GM19328 (cell line): ENCODE results near the gene SAXO1.
A peak's percentile ranks its signal among the peaks of the same experiment; 100 is the strongest.
"Not testable (repeated sequence)": the region's sequence is repeated elsewhere in the genome, so short reads cannot be mapped to it uniquely, and the experiment has no call there.

Experiments
- ATAC-seq: cut with Tn5 transposase; IDR thresholded peaks from one replicate; pipeline ENCODE4 v1.9.1; 2021; ENCODE audit warnings: mild to moderate bottlenecking, moderate library complexity; ENCODE audit not compliant: unreplicated experiment

The SAXO1 gene, protein sequence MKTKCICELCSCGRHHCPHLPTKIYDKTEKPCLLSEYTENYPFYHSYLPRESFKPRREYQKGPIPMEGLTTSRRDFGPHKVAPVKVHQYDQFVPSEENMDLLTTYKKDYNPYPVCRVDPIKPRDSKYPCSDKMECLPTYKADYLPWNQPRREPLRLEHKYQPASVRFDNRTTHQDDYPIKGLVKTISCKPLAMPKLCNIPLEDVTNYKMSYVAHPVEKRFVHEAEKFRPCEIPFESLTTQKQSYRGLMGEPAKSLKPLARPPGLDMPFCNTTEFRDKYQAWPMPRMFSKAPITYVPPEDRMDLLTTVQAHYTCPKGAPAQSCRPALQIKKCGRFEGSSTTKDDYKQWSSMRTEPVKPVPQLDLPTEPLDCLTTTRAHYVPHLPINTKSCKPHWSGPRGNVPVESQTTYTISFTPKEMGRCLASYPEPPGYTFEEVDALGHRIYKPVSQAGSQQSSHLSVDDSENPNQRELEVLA

DNA sequence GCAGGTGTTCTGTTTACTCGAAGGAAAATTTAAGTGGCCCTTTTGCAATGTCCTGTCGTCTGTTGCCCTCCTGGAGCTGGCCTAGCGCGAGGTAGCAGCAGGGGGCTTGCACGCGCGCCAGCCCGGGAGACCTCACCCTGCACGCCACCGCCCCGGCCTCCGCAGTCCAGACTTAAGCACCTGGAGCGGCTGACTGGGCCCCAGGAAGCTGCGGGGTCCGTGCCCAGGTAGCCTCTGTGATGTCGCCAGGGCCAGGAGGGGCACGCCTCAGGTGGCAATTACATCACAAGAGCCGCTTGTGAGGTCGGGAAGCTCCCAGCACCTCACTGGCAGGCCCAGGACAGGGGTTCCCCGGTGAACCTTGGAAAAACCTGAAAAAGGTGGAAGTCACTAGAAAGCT lies at the start of gene SAXO1:
SAXO1 (minus strand) TSS at position 195 of the 400 bp plus-strand sequence. CDS start 301 bp downstream, outside the sequence.
- no peak for ATAC-seq

DNA sequence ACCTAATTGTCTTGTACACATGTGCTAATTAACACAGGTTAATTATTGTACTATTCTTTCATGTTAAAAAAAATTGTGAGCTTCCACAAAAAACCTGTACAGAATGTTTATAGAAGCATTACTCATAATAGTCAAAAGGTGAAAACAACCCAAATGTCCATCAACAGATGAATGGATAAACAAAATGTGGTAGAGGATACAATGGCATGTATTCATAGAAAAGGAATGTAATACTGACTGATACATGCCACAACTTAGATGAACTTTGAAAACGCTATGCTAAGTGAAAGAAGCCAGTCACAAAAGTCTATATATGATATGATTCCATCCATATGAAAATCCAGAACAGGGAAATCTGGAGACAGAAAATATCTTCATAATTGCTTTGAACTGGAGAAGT lies 41.8 kb upstream of the SAXO1 start:
- no peak for ATAC-seq

DNA sequence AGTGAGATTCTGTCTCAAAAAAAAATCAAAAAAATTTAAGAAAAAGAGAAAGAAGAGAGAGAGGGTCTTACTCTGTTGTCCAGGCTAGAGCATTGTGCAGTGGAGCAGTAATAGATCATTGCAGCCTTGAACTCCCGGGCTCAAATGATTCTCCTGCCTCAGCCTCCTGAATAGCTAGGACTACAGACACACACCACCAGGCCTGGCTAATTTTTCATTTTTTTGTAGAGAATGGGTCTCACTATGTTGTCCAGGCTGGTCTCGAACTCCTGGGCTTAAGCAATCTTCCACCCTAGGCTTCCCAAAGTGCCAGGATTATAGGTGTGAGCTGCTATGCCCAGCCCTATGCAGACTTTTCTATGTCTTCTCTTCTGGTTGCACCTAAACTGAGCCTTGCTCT lies 41.2 kb upstream of the SAXO1 start:
- no peak for ATAC-seq

DNA sequence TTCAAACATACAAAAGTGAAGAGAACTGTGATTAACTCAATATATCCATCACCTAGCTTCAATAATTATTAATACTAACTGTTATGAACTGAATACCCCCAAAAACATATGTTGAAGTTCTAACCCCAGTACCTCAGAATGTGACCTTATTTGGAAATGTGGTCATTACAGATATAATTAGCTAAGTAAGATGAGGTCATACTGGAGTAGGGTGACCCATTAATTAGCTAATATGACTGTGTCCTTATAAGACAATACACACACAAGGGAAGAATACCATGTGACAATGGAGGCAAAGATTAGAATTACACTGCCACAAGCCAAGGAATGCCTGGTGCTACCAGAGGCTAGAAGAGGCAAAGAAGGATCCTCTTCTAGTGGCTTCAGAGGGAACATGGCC lies 24.0 kb upstream of the SAXO1 start:
- ATAC-seq: no peak

DNA sequence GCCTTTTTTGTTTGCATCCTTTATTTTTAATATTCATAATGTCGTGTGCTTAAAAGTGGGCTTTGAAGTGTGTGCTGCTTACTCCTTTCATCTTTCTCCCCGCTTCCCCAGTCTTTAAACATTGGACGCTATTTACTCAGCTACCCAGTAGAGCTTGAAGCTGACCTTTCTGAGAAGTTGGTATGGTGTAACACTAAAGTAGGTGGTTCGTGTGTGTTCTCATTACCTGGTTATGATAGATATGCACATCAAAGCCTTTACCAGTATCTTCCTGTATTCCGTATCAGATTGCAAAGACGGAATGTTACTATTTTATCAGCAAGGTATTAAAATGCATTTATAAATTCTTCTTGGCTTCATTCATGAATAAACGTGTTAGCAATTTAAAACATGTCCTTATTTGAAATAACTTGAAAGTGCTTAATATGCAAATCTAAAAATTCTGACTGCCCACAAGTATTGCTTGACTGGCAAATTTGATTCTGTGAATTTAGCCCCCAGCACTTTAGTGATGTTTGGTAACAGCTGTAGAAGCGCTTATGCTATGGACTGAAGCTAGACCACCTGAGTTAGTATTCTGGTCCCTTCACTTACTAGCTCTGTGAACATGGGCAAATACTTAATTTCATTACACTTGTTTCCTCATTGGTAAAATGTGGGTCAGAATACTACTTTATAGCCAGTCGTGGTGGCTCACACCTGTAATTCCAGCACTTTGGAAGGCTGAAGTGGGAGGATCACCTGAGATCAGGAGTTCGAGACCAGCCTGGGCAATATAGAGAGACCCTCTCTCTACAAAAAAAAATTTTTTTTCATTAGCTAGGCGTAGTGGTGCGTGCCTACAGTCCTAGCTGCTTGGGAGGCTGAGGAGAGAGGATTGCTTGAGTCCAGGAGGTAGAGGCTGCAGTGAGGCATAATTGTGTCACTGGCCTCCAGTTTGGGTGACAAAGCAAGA lies 17.9 kb upstream of the SAXO1 start:
- ATAC-seq: no peak

DNA sequence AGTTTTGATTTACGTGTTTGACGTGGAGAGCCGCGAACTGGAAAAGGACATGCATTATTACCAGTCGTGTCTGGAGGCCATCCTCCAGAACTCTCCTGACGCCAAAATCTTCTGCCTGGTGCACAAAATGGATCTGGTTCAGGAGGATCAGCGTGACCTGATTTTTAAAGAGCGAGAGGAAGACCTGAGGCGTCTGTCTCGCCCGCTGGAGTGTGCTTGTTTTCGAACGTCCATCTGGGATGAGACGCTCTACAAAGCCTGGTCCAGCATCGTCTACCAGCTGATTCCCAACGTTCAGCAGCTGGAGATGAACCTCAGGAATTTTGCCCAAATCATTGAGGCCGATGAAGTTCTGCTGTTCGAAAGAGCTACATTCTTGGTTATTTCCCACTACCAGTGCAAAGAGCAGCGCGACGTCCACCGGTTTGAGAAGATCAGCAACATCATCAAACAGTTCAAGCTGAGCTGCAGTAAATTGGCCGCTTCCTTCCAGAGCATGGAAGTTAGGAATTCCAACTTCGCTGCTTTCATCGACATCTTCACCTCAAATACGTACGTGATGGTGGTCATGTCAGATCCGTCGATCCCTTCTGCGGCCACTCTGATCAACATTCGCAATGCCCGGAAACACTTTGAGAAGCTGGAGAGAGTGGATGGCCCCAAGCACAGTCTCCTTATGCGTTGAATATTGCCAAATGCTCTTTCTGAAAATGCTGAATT lies 17.1 kb upstream of the SAXO1 start:
- ATAC-seq: no peak

DNA sequence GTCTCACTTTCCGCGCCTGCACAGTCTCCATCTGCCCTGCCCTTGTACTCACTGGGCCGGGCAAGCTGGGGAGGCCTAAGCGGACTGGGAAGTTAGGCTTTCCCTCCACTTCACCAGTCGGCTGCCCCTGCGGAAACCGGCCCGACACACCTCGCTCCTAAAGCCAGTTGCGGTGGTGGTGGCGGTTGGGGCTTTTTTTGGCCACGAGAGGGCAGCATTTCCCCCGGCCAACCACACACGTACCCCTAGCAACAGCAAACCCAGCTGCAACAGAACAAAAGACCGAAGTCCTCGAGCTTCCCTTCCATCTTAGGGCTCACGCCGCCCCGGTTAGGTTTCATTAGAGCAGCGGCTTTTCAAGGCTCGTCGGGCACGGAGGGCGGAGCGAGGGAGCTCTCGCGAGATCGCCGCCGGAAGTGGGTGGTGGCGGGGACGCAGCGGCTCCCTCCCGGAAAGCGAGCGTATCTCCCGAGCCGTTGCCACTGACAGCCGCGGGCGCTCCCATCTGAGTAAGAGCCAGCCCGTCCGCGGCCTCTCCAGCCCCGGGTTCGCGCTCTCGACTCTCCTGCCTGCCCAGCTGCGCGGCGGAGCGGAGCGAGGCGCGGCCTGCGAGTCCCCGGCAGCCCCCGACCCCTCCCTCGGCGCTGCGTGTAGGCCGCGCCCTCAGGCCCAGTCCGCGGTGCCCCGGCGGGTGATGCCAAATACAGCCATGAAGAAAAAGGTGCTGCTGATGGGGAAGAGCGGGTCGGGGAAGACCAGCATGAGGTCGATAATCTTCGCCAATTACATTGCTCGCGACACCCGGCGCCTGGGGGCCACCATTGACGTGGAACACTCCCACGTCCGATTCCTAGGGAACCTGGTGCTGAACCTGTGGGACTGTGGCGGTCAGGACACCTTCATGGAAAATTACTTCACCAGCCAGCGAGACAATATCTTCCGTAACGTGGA lies 16.2 kb upstream of the SAXO1 start, which contains the start of gene RRAGA:
RRAGA (plus strand) TSS at position 462 of the 951 bp plus-strand sequence; CDS start at position 695, 233 bp downstream.
- peak; percentile 81 for ATAC-seq

DNA sequence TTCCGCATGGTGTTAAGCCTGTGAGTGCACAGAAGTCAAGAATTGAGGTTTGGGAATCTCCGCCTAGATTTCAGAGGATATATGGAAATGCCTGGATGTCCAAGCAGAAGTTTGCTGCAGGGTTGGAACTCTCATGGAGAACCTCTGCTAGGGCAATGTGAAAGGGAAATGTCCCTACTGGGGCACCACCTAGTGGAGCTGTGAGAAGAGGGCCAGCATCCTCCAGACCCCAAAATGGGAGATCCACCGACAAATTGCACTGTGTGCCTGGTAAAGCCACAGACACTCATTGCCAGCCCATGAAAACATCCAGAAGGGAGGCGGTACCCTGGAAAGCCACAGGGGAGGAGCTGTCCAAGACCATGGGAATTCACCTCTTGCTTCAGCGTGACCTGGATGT lies 3.6 kb upstream of the SAXO1 start:
- no peak for ATAC-seq

DNA sequence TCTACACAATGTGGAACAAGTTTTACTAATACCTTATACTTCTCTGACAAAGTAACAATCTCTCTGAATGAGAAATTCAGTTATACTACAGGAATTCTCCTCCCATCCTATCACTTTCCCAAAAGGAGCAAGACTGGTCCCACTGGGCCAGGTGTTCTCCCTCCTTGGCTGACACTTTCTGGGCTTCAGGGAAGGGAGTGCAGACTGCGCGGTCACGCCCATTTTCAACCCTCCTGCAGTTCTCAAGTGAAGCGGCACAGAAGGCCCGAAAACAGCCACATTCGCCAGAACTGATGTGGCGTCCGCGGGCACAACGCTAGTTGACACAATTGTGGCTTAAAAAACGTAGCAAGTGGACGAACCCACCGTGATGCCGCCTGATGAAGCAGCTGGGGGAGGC lies 603 bp downstream of the SAXO1 start:
- ATAC-seq: no peak

DNA sequence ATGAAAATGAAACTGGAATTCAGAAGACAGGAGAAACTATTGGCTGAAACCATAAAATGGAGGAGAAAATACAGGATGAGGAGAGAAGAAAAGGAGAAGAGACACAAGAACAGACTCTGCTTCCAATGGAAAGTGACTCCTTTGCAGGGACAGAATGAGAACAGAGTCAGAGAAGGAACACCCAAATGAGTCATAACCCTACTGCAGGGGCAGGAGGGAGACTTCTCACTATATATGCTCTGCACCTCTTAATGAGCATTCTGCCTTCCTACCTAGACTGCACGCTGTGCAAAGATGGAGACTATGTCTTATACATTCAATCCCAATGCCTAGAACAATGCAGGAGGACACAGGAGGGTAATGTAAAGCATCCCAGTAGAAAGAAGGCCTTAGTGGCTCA lies 2.1 kb downstream of the SAXO1 start:
- no peak for ATAC-seq

DNA sequence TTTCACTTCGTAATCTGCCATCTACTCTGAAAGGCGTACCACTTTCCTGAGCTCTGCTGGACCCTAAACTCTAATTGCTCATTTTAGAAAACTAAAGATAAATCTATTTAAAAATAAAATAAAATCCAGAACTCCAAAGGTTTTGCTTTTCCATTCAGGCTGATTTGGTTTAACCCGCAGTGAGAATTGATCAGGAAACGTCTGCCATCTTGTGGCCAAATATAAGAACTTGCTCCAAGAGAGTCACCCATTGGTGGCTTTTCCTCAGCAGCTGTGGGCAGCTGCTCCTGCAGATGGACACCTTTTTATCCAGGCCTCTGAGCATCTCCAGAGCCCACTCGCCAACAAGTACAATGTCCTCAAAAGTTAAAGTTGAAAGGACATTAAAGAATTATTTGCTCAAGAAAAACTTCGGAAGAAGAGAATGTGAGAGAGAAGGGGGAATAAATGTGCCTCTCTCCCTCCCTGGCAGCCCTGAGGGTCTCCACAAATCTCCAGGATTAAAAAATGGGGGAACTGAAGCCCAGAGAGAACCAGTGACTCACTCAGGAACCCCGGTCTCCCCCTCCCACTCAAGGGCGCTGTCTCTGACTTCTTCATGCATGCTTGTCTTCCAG lies 4.1 kb downstream of the SAXO1 start:
- ATAC-seq: no peak

DNA sequence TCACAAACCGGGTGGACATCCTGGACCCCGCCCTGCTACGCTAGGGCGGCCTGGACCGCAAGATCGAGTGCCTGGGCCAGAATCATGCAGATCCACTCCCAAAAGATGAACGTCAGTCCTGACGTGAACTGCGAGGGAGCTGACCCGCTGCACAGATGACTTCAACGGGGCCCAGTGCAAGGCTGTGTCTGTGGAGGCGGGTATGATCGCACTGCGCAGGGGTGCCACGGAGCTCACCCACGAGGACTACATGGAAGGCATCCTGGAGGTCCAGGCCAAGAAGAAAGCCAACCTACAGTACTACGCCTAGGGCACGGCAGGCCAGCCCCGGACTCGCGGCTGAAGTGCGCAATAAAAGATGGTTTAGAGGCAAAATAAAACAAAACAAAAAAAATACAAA lies 5.2 kb downstream of the SAXO1 start:
- ATAC-seq: no peak

DNA sequence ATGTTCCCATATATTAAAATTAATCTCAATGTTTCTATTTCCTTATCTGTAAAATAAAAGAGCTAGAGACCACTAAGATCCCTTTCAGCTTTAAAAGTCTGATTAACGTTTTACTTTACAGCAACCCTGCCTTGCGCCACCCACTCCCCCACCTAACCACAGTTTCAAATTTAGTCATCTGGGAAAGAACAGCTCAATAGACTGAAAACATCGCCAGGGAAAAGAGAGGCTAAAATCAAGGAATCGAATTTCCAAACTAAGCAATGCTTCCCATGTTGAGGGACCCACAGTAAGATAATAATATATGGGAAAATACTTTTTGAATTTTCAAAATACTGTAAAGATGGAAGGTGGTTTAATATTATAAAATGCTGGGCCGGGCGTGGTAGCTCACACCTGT lies 6.6 kb downstream of the SAXO1 start:
- no peak for ATAC-seq

DNA sequence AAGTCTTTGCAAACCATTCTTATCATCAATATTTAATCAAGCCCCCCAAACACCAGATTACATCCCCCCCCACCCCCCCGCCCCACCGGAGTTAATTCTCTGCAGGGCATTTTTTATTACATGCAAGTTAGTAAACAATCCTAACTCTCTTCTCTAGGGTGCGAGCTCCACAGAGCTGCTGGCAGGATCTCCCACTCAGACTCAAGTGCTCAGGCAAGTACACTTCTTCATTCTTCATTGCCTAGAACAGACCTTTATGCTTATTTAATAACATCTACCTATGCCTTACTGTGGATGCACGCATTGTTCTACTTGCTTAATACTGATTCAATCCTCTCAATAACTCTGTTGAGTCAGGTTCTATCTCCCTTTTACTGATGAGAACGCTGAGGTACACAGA lies 9.9 kb downstream of the SAXO1 start:
- no peak for ATAC-seq

DNA sequence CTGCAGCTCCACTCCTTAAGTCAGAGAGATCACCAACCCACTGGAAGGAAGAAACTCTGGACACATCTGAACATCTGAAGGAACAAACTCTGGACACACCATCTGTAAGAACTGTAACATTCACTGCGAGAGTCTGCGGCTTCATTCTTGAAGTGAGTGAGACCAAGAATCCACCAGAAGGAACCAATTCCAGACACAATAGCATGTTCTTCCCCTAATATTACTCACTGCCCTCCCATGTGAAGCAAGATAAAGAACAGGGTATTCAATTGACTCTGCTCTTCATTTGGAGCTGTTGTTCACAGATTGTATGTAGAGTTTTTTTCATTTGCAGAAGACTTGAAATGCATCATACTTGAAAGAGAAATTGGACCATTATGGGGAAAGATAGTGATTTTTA lies 10.8 kb downstream of the SAXO1 start:
- no peak for ATAC-seq

DNA sequence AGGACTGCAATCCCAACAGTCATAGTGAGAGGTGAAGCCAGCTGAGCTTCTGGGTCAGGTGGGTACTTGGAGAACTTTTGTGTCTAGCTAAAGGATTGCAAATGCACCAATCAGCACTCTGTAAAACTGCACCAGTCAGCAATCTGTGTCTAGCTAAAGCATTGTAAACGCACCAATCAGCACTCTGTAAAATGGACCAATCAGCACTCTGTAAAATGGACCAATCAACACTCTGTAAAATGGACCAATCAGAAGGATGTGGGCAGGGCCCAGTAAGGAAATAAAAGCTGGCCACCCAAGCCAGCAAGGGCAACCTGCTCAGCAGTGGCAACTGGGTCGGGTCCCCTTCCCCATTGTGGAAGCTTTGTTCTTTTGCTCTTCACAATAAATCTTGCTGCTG lies 11.4 kb downstream of the SAXO1 start:
- ATAC-seq: not testable (repeated sequence)

DNA sequence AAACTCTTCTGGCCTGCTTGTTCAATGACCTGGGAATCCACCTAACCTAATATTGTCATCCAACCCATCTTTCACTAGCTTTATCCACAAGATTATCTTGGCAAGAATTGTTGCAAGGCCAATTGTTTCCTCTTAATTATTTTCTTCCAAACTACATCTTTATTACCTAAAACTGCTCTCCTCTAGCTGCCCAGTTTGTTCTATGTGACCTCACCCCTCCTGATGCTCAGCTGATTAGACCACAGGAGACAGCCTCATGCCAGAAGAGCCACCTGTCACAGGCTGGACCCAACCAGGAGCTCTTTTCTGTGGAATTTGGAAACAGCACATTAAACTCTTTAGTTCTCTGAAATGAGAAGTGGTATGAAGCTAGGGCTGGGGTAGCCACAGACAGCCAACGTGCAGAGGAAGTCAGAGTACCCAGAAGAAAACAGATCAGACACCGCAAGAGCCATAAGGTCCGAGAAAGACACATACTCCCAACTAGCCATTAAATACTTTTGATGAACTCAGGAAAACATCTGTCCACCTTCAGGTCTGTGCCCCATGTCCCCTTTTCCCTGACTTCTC lies 12.0 kb downstream of the SAXO1 start:
- no peak for ATAC-seq

DNA sequence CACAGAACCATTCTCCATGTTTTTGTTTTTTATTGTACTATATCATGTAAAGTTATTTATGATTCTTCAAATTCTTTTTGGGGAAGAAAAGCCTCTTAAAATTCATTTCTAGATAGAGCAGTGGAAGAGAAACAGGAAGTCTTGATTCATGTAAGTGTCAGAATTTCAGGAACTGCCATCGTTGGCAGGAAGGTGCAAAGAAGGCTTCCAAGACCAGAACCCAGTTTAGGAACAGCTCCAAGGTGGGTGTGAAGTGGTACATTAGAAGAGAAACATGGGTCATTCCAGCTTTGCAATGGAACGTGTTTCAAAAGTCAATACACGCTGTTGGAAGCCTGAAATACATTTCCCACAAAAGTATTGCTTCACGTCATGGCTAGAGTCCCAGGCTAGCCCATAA lies 14.8 kb downstream of the SAXO1 start:
- ATAC-seq: no peak

DNA sequence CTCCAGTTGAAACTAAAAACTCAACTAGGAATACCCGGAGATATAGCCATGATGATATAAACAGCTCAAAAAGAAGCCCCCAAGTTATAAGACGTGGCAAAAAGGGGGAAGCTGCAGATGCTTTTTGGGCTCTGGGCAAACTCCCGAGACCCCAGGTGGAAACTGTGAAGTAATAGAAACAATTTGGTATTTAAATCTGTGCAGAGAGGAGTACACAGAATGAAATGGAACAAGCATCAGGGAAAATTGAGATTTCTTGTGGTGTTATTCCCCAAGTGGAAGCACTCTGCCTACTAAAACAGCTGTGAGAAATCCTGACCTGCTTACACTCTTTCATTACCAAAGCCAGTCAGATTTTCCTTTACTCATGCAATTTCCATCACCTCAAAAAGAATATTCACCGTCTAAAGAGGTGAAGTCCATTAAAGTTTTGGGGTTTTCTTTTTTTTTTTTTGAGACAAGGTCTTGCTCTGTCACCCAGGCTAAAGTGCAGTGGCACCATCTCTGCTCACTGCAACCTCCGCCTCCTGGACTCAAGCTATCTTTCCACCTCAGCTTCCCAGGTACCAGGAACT lies 23.5 kb downstream of the SAXO1 start:
- ATAC-seq: no peak
